SU-DHL-6 (cell line): ENCODE data around the gene PRRC1.

Experiments
- H2AFZ ChIP-seq: fragments of 200-600 bp; sonication (generic); 2 replicates; pipeline ENCODE4 v1.6.1; 2014; ENCODE audit warnings: low read depth, mild to moderate bottlenecking, moderate library complexity, mixed read lengths, antibody characterized with exemption, low read length; ENCODE audit not compliant: severe bottlenecking
- H3F3A ChIP-seq: fragments of 200-600 bp; shearing (Covaris generic); 2 replicates; pipeline ENCODE4 v1.6.0; 2016; ENCODE audit warnings: antibody characterized with exemption, mild to moderate bottlenecking; ENCODE audit not compliant: insufficient read depth
- H3K27ac ChIP-seq: fragments of 200-600 bp; sonication (generic); 2 replicates; pipeline ENCODE4 v1.5.1; 2016; ENCODE audit warnings: low read depth, mild to moderate bottlenecking, low read length, moderate library complexity, mixed read lengths
- H3K27me3 ChIP-seq: fragments of 200-600 bp; sonication (generic), shearing (Covaris generic); 2 replicates; pipeline ENCODE4 v1.6.0; 2014; ENCODE audit warnings: mild to moderate bottlenecking, low read length
- H3K36me3 ChIP-seq: fragments of 200-600 bp; sonication (generic); 2 replicates; pipeline ENCODE4 v1.6.1; 2014; ENCODE audit warnings: mild to moderate bottlenecking, low read length, mixed read lengths
- H3K4me2 ChIP-seq: fragments of 300-600, 200-600 bp; shearing (Covaris generic), sonication (generic); 2 replicates; pipeline ENCODE4 v1.6.0; 2014; ENCODE audit warnings: low read length, low read depth, mild to moderate bottlenecking; ENCODE audit not compliant: poor library complexity, severe bottlenecking
- H3K4me3 ChIP-seq: fragments of 200-600 bp; sonication (generic); 2 replicates; pipeline ENCODE4 v1.5.1; 2014; ENCODE audit warnings: antibody characterized with exemption, low read length, mild to moderate bottlenecking, mixed read lengths; ENCODE audit not compliant: insufficient read depth, poor library complexity, severe bottlenecking
- H3K79me2 ChIP-seq: fragments of 200-600 bp; sonication (generic); 2 replicates; pipeline ENCODE4 v1.6.1; 2014; ENCODE audit warnings: mild to moderate bottlenecking, low read length, moderate library complexity; ENCODE audit not compliant: insufficient read depth
- H3K9ac ChIP-seq: fragments of 200-600 bp; sonication (generic); 2 replicates; pipeline ENCODE4 v1.7.0; 2014; ENCODE audit warnings: mild to moderate bottlenecking, low read length
- H3K9me2 ChIP-seq: fragments of 200-600 bp; sonication (generic); replicated peaks from 2 replicates; pipeline ENCODE4 v1.6.1; 2014; ENCODE audit warnings: low read length; ENCODE audit not compliant: insufficient read depth
- H3K9me3 ChIP-seq: fragments of 200-600 bp; sonication (generic); 2 replicates; pipeline ENCODE4 v1.6.1; 2014; ENCODE audit warnings: low read length, mixed read lengths; ENCODE audit not compliant: insufficient read depth
- H4K20me1 ChIP-seq: fragments of 200-600 bp; sonication (generic); 2 replicates; pipeline ENCODE4 v1.6.1; 2014; ENCODE audit warnings: low read depth, mild to moderate bottlenecking, antibody characterized with exemption, low read length, moderate library complexity, mixed read lengths
- CTCF ChIP-seq: fragments of 200-600 bp; sonication (generic); IDR thresholded peaks from one replicate; pipeline ENCODE4 v1.5.1; 2017; ENCODE audit warnings: antibody characterized with exemption, mild to moderate bottlenecking, low read length, moderate library complexity; ENCODE audit not compliant: insufficient read depth, poor library complexity, severe bottlenecking
- EZH2phosphoT487 ChIP-seq: fragments of 200-600 bp; sonication (generic), shearing (Covaris generic); conservative IDR thresholded peaks from 2 replicates; pipeline ENCODE4 v1.6.1; 2018; ENCODE audit warnings: mild to moderate bottlenecking, antibody characterized with exemption, low read length, moderate library complexity, mixed read lengths

PRRC1 gene

GRCh38 chr5:127556609-127557334 lies 39.3 kb downstream of the PRRC1 start:
- Histone ChIP-seq H3K9me2 (no peaks in the 10 kb centered on the region), H3K9me3 (no peaks in the 10 kb centered on the region), H3K36me3 (peaks cover 14% of the 10 kb centered on the region), H4K20me1 (no peaks in the 10 kb centered on the region), H3K9ac (no peak overlapping the region), H3K27ac (no peak overlapping the region), H3K27me3 (no peaks in the 10 kb centered on the region), H2AFZ (no peak overlapping the region), H3K79me2 (no peaks in the 10 kb centered on the region), H3F3A (no peaks in the 10 kb centered on the region), H3K4me3 (no peak overlapping the region), H3K4me2 (no peak overlapping the region)
- TF ChIP-seq EZH2phosphoT487 = no peak
- no peak for TF ChIP-seq CTCF

- H3K9me2 ChIP-seq = no peaks in the 10 kb centered on the region
- H2AFZ ChIP-seq = no peak overlapping the region
- no peaks in the 10 kb centered on the region for H3K27me3 ChIP-seq
- no peaks in the 10 kb centered on the region for H3K9me3 ChIP-seq
- H3K79me2 ChIP-seq = no peaks in the 10 kb centered on the region
- no peak overlapping the region for H3K4me3 ChIP-seq
- peaks cover 9% of the 10 kb centered on the region for H3K36me3 ChIP-seq
- no peaks in the 10 kb centered on the region for H4K20me1 ChIP-seq
- H3K9ac ChIP-seq = no peak overlapping the region
- H3K27ac ChIP-seq = no peak overlapping the region
- H3K4me2 ChIP-seq = no peak overlapping the region
- TF ChIP-seq EZH2phosphoT487 (no peak), CTCF (no peak)
- H3F3A ChIP-seq = no peaks in the 10 kb centered on the region
These were observed 40.8 kb downstream of the PRRC1 start for GRCh38 chr5:127558273-127558672.

GRCh38 chr5:127561254-127561653 lies 43.8 kb downstream of the PRRC1 start:
- Histone ChIP-seq H3K27ac (no peak overlapping the region), H3K9me3 (no peaks in the 10 kb centered on the region), H3K9me2 (no peaks in the 10 kb centered on the region), H3K27me3 (no peaks in the 10 kb centered on the region), H3F3A (no peaks in the 10 kb centered on the region), H3K4me2 (no peak overlapping the region), H3K36me3 (no peaks in the 10 kb centered on the region), H4K20me1 (no peaks in the 10 kb centered on the region), H2AFZ (no peak overlapping the region), H3K9ac (no peak overlapping the region), H3K79me2 (no peaks in the 10 kb centered on the region), H3K4me3 (no peak overlapping the region)
- TF ChIP-seq CTCF (no peak), EZH2phosphoT487 (no peak)
